Stimulated activated CD8-positive, alpha-beta memory T cell treated with anti-CD3 and anti-CD28 coated beads, Interleukin-7, amount 100 ng/mL, for 24 hours (primary cell): ENCODE measurements around the gene MESD.
A peak's percentile ranks its signal among the peaks of the same experiment; 100 is the strongest.

ENCODE experiments used
- DNase-seq: peaks from one replicate; pipeline ENCODE4 v3.0.0-alpha.2; 2020; ENCODE audit warnings: low read depth

Gene MESD

GRCh38 chr15:81014446-81015093 is 25.0 kb upstream of the MESD start:
- DNase-seq: no peak

- DNase-seq: no peak
Measured at GRCh38 chr15:81013396-81013929, 23.8 kb upstream of the MESD start.

- no peak for DNase-seq
Measured at GRCh38 chr15:81012588-81012987, 23.0 kb upstream of the MESD start.

GRCh38 chr15:81011593-81011992 is 22.0 kb upstream of the MESD start:
- no peak for DNase-seq

- no peak for DNase-seq
Measured at GRCh38 chr15:81010086-81010485, 20.5 kb upstream of the MESD start.

- DNase-seq: no peak
Measured at GRCh38 chr15:81008312-81008711, 18.7 kb upstream of the MESD start.

GRCh38 chr15:81007428-81008064 is 17.9 kb upstream of the MESD start:
- DNase-seq: no peak

- DNase-seq: no peak
Measured at GRCh38 chr15:81006124-81006523, 16.5 kb upstream of the MESD start.

- no peak for DNase-seq
Measured at GRCh38 chr15:81003097-81003350, 13.4 kb upstream of the MESD start.

GRCh38 chr15:81002331-81003096 is 12.9 kb upstream of the MESD start:
- no peak for DNase-seq

GRCh38 chr15:81002009-81002330 is 12.4 kb upstream of the MESD start:
- no peak for DNase-seq

GRCh38 chr15:81001152-81002008 is 11.8 kb upstream of the MESD start:
- DNase-seq: no peak

GRCh38 chr15:81000624-81001151 is 11.1 kb upstream of the MESD start, which contains the start of gene TLNRD1:
TSS of gene TLNRD1 (plus strand) at chr15:81000923. CDS start at chr15:81002272, 1,349 bp downstream.
- DNase-seq: peak; percentile 59

GRCh38 chr15:81000144-81000623 is 10.6 kb upstream of the MESD start:
- no peak for DNase-seq

GRCh38 chr15:80999623-81000036 is 10.0 kb upstream of the MESD start:
- DNase-seq: no peak

- DNase-seq: no peak
Measured at GRCh38 chr15:80998251-80998650, 8.6 kb upstream of the MESD start.

- no peak for DNase-seq
Measured at GRCh38 chr15:80997692-80998091, 8.1 kb upstream of the MESD start.

GRCh38 chr15:80996247-80996646 is 6.6 kb upstream of the MESD start:
- DNase-seq: no peak

- no peak for DNase-seq
Measured at GRCh38 chr15:80992441-80992840, 2.8 kb upstream of the MESD start.

- DNase-seq: no peak
Measured at GRCh38 chr15:80992006-80992405, 2.4 kb upstream of the MESD start.

GRCh38 chr15:80991421-80991820 is 1.8 kb upstream of the MESD start:
- DNase-seq: no peak

GRCh38 chr15:80990955-80991354 is 1.3 kb upstream of the MESD start:
- DNase-seq: no peak
